K562 (cell line): ENCODE results near the gene PLA1A. TPM values are rescaled to one million over a fixed set of nuclear protein-coding genes. Genes with fewer than 3 reads are reported as not detected.
A peak's percentile ranks its signal among the peaks of the same experiment; 100 is the strongest.

Experiments
- ATAC-seq: fragments of 200-7000 bp; cut with Tn5 transposase; 3 replicates; pipeline ENCODE4 v1.9.1; 2020; ENCODE audit warnings: moderate library complexity
- BruUV-seq: library from RNA; stranded (reverse); fragments of 400-500 nt; replicated peaks from 2 replicates; lab custom pipeline; 2021; lab: Mats Ljungman, UMichigan
- CTCF ChIA-PET: fragments of 300-600 bp; formaldehyde crosslinking; extraction: SDS; loops from one replicate; lab custom pipeline; 2021; ENCODE audit warnings: low intra/inter-chr PET ratio; lab: Yijun Ruan, JAX
- POLR2A ChIA-PET: fragments of 300-600, 350-650 bp; sonication (Branson Sonifier 250); formaldehyde crosslinking; extraction: SDS; loops from one replicate; lab custom pipeline; 2021; ENCODE audit warnings: antibody characterized with exemption, inconsistent platforms; lab: Yijun Ruan, JAX
- DNase-seq, 4 experiments: peaks; one replicate each; pipeline versions ENCODE4 v3.0.0 to v3.0.0-alpha.2; 2011 to 2018; ENCODE audit warnings: low spot score in 3 of 4, mixed read lengths in 3 of 4; ENCODE audit errors: extremely low read depth in 1 of 4
- FAIRE-seq: peaks from 2 replicates; lab custom pipeline; 2011; peaks lifted over from hg19 to GRCh38; lab: Jason Lieb, UNC
- H2AFZ ChIP-seq: 2 replicates; pipeline ENCODE4 v1.6.0; 2011; ENCODE audit warnings: low read depth, low read length, control low read depth, inconsistent platforms
- H3K27ac ChIP-seq: fragments of 200-600 bp; 3 replicates; pipeline ENCODE4 v1.8.0; 2011; ENCODE audit warnings: low read depth, mild to moderate bottlenecking, control low read depth, inconsistent platforms, low read length, moderate library complexity, mixed read lengths; ENCODE audit errors: extremely low read depth
- H3K27me3 ChIP-seq, 2 experiments: fragments of 300-600 bp in 1 of 2; 2 replicates in 1 of 2; 3 replicates in 1 of 2; pipeline versions ENCODE4 v1.6.0 to v1.8.0; 2011; ENCODE audit warnings: inconsistent platforms in 2 of 2, low read length in 2 of 2, mild to moderate bottlenecking in 1 of 2, mixed read lengths in 1 of 2, moderate library complexity in 1 of 2; ENCODE audit not compliant: control insufficient read depth in 2 of 2, insufficient read depth in 2 of 2
- H3K36me3 ChIP-seq: fragments of 300-600 bp; 3 replicates; pipeline ENCODE4 v1.8.0; 2011; ENCODE audit warnings: mild to moderate bottlenecking, low read length, inconsistent platforms; ENCODE audit not compliant: control insufficient read depth, insufficient read depth
- H3K4me1 ChIP-seq, 2 experiments: fragments of 200-600 bp in 1 of 2; replicated peaks in 1 of 2; 2 replicates in 1 of 2; 3 replicates in 1 of 2; pipeline versions ENCODE4 v1.5.1 to v1.8.0; 2011; ENCODE audit warnings: inconsistent platforms in 2 of 2, low read length in 2 of 2, mild to moderate bottlenecking in 1 of 2, mixed read lengths in 1 of 2, moderate library complexity in 1 of 2; ENCODE audit not compliant: control insufficient read depth in 2 of 2, insufficient read depth in 2 of 2
- H3K4me2 ChIP-seq: 2 replicates; pipeline ENCODE4 v1.6.1; 2011; ENCODE audit warnings: low read length, control low read depth, inconsistent platforms, mixed read lengths; ENCODE audit not compliant: insufficient read depth
- H3K4me3 ChIP-seq: fragments of 200-600 bp; sonication (generic), shearing (Covaris generic); 2 replicates; pipeline ENCODE4 v1.5.1; 2016; ENCODE audit warnings: control low read depth, inconsistent platforms
- H3K79me2 ChIP-seq: fragments of 200-600 bp; 3 replicates; pipeline ENCODE4 v1.8.0; 2011; ENCODE audit warnings: low read length, inconsistent platforms; ENCODE audit not compliant: control insufficient read depth, insufficient read depth
- H3K9ac ChIP-seq, 2 experiments: 2 replicates each; pipeline versions ENCODE4 v1.6.0 to v1.6.1; 2011; ENCODE audit warnings: low read depth in 2 of 2, low read length in 2 of 2, control low read depth in 1 of 2, inconsistent platforms in 1 of 2, mild to moderate bottlenecking in 1 of 2, mixed read lengths in 1 of 2; ENCODE audit not compliant: insufficient read depth in 1 of 2
- H3K9me1 ChIP-seq: one replicate; pipeline ENCODE4 v1.6.0; 2011; ENCODE audit warnings: inconsistent platforms, mild to moderate bottlenecking, low read length, moderate library complexity; ENCODE audit not compliant: control insufficient read depth, insufficient read depth
- H3K9me3 ChIP-seq: replicated peaks from 2 replicates; pipeline ENCODE4 v1.5.1; 2011; ENCODE audit warnings: low read depth, low read length, inconsistent platforms; ENCODE audit not compliant: control insufficient read depth, insufficient read depth
- H4K20me1 ChIP-seq: replicated peaks from 2 replicates; pipeline ENCODE4 v1.6.1; 2011; ENCODE audit warnings: low read length, inconsistent platforms, mixed read lengths; ENCODE audit not compliant: control insufficient read depth, insufficient read depth
- ATF7 ChIP-seq: fragments of 450-650 bp; IDR thresholded peaks from 2 replicates; pipeline ENCODE4 v1.7.1; 2014; ENCODE audit warnings: mild to moderate bottlenecking, moderate library complexity
- CAMTA2 ChIP-seq: fragments of 250-450 bp; sonication (Bioruptor Pico); conservative IDR thresholded peaks from 2 replicates; pipeline ENCODE4 v1.5.1; 2022
- CXXC5 ChIP-seq: fragments of 250-450 bp; sonication (Bioruptor Pico); IDR thresholded peaks from 2 replicates; pipeline ENCODE4 v1.8.0; 2022; ENCODE audit warnings: inconsistent platforms, mild to moderate bottlenecking, moderate library complexity
- HNRNPK ChIP-seq: fragments of 200-400 bp; formaldehyde crosslinking; IDR thresholded peaks from one replicate; pipeline ENCODE4 v1.6.1; 2018; ENCODE audit warnings: mild to moderate bottlenecking, low read depth, low read length; ENCODE audit not compliant: poor library complexity, severe bottlenecking
- JUNB ChIP-seq: fragments of 450-650 bp; formaldehyde crosslinking; conservative IDR thresholded peaks from 2 replicates; pipeline ENCODE4 v1.4.0; 2020; ENCODE audit warnings: mild to moderate bottlenecking
- NR2C2 ChIP-seq, 2 experiments: fragments of 200-800 bp in 1 of 2; sonication (Bioruptor generic) in 1 of 2; sonication (generic) in 1 of 2; formaldehyde crosslinking in 1 of 2; IDR thresholded peaks; 2 replicates each; pipeline versions ENCODE4 v1.6.1 to v1.8.0; 2016 to 2022; ENCODE audit warnings: mild to moderate bottlenecking in 1 of 2, missing compliant biosample characterization in 1 of 2, missing genetic modification characterization in 1 of 2, missing genetic modification reagents in 1 of 2
- ZBTB17 ChIP-seq: fragments of 450-650 bp; formaldehyde crosslinking; IDR thresholded peaks from 2 replicates; pipeline ENCODE4 v1.4.0; 2020; ENCODE audit warnings: mild to moderate bottlenecking
- WGBS: fragments of 100-300 bp; shearing (Covaris generic); methylation state at CpG from one replicate; pipeline ENCODE4 v1.1.6; 2016; ENCODE audit warnings: low coverage, mixed read lengths; ENCODE audit not compliant: insufficient coverage; ENCODE audit errors: missing lambda C conversion rate; 5-methylcytosine and 5-hydroxymethylcytosine counted together
- in situ Hi-C: fragments of 300-500 bp; cut with MboI; formaldehyde crosslinking; loops from 4 replicates; pipeline ENCODE4 v1.15.0; 2018; ENCODE audit warnings: inconsistent platforms, mixed read lengths
- intact Hi-C: fragments of 100-400 bp; cut with micrococcal nuclease; formaldehyde crosslinking; loops from 2 replicates; pipeline ENCODE4 v1.14.2; 2022
- polyA plus RNA-seq, 8 experiments: library from polyadenylated mRNA; depleted of rRNA in 4 of 8; stranded (reverse) in 5 of 8; unstranded in 3 of 8; fragments of >200 nt; fragmentation: Nextera tagmentation in 2 of 8; fragmentation: Illumina TruSeq in 1 of 8; extraction: Ambion mirVana in 2 of 8; extraction: Trizol in 1 of 8; gene quantifications; 2 replicates each; pipeline versions ENCODE4 v1.2.1 to v1.2.3, GENCODE V29; 2011 to 2014; ENCODE audit warnings: inconsistent platforms in 1 of 8, missing spikeins in 1 of 8
- total RNA-seq, 7 experiments: library from RNA; depleted of rRNA in 6 of 7; stranded (reverse); fragments of >200 nt in 6 of 7; fragmentation: Illumina TruSeq in 2 of 7; extraction: Trizol in 2 of 7; gene quantifications; 2 replicates each; pipeline versions ENCODE4 v1.2.1 to v1.2.3, GENCODE V29; 2011 to 2021; ENCODE audit warnings: low replicate concordance in 1 of 7
- TF ChIP-seq, protein P1 (sequence below): fragments of 450-650 bp; IDR thresholded peaks from 2 replicates; pipeline ENCODE4 v1.6.1; 2017; ENCODE audit warnings: antibody characterized with exemption

PLA1A gene
- total and polyA plus RNA-seq, 9 of the 15 experiments (the other 6 are each of a cell fraction or from before 2014, with no cell fraction given): not detected

DNA sequence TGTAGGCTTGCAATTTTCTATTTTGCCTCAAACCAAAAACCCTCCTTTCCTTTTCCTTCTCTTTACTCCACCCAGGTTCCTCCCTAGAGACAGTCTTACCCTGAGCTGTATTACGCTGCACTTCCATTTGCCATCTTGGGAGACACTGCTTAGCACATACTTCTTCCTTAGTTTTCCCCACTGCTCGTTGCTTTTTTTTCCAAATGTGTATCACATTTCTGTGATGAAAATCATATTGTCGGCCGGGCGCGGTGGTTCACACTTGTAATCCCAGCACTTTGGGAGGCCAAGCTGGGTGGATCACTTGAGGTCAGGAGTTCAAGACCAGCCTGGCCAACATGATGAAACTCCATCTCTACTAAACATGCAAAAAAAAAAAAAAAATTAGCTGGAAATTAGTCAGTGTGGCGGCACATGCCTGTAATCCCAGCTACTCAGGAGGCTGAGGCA is 33.2 kb downstream of the PLA1A start:
- CTCF ChIA-PET: no interaction called here

More for the DNA sequence above, 33.2 kb downstream of the PLA1A start:
- H3K27me3 ChIP-seq: no peaks in the 10 kb centered on the region
- DNase-seq (no peak), ATAC-seq (peak; percentile 18; the same call in 2 of the 3 replicates), FAIRE-seq (no peak)
- in situ Hi-C loops (no loop called here), intact Hi-C loops (no loop called here)
- WGBS: 88% methylated on average over 1 of the region's 7 CpGs
- no peak overlapping the region for H3K4me2 ChIP-seq
- H3K36me3 ChIP-seq: no peaks in the 10 kb centered on the region
- H3K79me2 ChIP-seq: no peaks in the 10 kb centered on the region
- no peak for TF ChIP-seq NR2C2 (CRISPR knock-in tag; IDR thresholded peaks at IDR 0.05)
- TF ChIP-seq NR2C2 (tag; IDR thresholded peaks at IDR 0.05): peak; percentile 41; the same call in 1 of the 2 replicates
- no peak for TF ChIP-seq HNRNPK
- no peak for TF ChIP-seq CXXC5 (CRISPR knock-in tag)
- TF ChIP-seq ZBTB17 (CRISPR knock-in tag): 0 out of 2 replicates have a peak, but pooled peaks have one; percentile 16
- 0 out of 2 replicates have a peak, but pooled peaks have one; percentile 6 for TF ChIP-seq ATF7
- TF ChIP-seq, protein P1, sequence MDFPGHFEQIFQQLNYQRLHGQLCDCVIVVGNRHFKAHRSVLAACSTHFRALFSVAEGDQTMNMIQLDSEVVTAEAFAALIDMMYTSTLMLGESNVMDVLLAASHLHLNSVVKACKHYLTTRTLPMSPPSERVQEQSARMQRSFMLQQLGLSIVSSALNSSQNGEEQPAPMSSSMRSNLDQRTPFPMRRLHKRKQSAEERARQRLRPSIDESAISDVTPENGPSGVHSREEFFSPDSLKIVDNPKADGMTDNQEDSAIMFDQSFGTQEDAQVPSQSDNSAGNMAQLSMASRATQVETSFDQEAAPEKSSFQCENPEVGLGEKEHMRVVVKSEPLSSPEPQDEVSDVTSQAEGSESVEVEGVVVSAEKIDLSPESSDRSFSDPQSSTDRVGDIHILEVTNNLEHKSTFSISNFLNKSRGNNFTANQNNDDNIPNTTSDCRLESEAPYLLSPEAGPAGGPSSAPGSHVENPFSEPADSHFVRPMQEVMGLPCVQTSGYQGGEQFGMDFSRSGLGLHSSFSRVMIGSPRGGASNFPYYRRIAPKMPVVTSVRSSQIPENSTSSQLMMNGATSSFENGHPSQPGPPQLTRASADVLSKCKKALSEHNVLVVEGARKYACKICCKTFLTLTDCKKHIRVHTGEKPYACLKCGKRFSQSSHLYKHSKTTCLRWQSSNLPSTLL: no peak
- no peak for TF ChIP-seq CAMTA2
- TF ChIP-seq JUNB (CRISPR knock-in tag): no peak
- H3K9ac ChIP-seq: no peak overlapping the region
- no peaks in the 10 kb centered on the region for H3K9me3 ChIP-seq
- no peaks in the 10 kb centered on the region for H4K20me1 ChIP-seq
- H3K27ac ChIP-seq: no peak overlapping the region; the same call in 2 of the 3 replicates
- no peak overlapping the region for H3K4me3 ChIP-seq
- H3K4me1 ChIP-seq: peaks cover 0 to 11% of the 10 kb centered on the region in 2 experiments; a peak in 4 of 5 replicates
- POLR2A ChIA-PET: interaction anchor here (0.7 kb wide), 1 partner anchor 10 kb away, joined by 5 read pairs; no protein-coding TSS in a partner anchor
- no peaks in the 10 kb centered on the region for H3K9me1 ChIP-seq
- H2AFZ ChIP-seq: peak overlapping the region; percentile 70
- no TSS peak for BruUV-seq
